ENCODE results near the gene SCN3A.

DNA sequence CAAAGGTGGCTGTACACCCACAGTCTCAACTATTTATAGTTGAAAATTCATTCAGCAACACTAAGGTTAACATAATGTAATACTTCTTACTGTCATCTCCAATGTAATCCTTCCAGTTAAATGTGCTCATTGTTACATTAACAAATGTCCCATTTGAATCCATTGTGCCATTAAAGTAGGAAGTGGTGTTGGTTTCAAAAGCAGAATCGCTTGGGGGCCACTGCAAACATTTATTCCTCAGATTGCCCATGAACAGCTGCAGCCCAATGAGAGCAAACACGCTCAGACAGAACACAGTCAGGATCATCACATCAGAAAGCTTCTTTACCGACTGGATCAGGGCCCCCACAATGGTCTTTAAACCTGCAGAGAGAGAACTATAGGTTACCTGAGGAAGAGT lies 41.4 kb downstream of the SCN3A start:
- TF ChIP-seq, protein P1, sequence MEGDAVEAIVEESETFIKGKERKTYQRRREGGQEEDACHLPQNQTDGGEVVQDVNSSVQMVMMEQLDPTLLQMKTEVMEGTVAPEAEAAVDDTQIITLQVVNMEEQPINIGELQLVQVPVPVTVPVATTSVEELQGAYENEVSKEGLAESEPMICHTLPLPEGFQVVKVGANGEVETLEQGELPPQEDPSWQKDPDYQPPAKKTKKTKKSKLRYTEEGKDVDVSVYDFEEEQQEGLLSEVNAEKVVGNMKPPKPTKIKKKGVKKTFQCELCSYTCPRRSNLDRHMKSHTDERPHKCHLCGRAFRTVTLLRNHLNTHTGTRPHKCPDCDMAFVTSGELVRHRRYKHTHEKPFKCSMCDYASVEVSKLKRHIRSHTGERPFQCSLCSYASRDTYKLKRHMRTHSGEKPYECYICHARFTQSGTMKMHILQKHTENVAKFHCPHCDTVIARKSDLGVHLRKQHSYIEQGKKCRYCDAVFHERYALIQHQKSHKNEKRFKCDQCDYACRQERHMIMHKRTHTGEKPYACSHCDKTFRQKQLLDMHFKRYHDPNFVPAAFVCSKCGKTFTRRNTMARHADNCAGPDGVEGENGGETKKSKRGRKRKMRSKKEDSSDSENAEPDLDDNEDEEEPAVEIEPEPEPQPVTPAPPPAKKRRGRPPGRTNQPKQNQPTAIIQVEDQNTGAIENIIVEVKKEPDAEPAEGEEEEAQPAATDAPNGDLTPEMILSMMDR (IDR thresholded peaks at IDR 0.05 in 8 of 11, conservative IDR thresholded peaks at IDR 0.05 in 3 of 11) = no peak
- TF ChIP-seq POLR2AphosphoS5 (IDR thresholded peaks at IDR 0.05) (no peak), POLR2A (IDR thresholded peaks at IDR 0.05) (no peak)

Measured in spleen (tissue), 7 donors.